GM12878 (cell line): Measurements from ENCODE around the gene IFRD2. TPM values are rescaled to one million over a fixed set of nuclear protein-coding genes. Genes with fewer than 3 reads are reported as not detected.

Experiments
- ATAC-seq: fragments of 200-7000 bp; cut with Tn5 transposase; 3 replicates; pipeline ENCODE4 v1.9.1; 2020; ENCODE audit warnings: mild to moderate bottlenecking, moderate library complexity
- BruUV-seq: library from RNA; stranded (reverse); fragments of 400-500 nt; replicated peaks from 2 replicates; lab custom pipeline; 2021; lab: Mats Ljungman, UMichigan
- CTCF ChIA-PET: fragments of 300-600 bp; sonication (Branson Sonifier 250); formaldehyde crosslinking; extraction: SDS; loops from one replicate; lab custom pipeline; 2021; ENCODE audit warnings: inconsistent platforms; lab: Yijun Ruan, JAX
- POLR2A ChIA-PET: fragments of 350-600 bp; formaldehyde crosslinking; extraction: SDS; loops from one replicate; lab custom pipeline; 2021; ENCODE audit warnings: inconsistent platforms; lab: Charles Lee
- RAD21 ChIA-PET: fragments of 300-600 bp; sonication (Branson Sonifier 250); formaldehyde crosslinking; loops from one replicate; lab custom pipeline; 2023; ENCODE audit warnings: antibody characterized with exemption; ENCODE audit not compliant: unreplicated experiment; lab: Charles Lee
- SMC1A ChIA-PET: fragments of 300-600 bp; sonication (Branson Sonifier 250); formaldehyde crosslinking; loops from one replicate; lab custom pipeline; 2023; ENCODE audit not compliant: unreplicated experiment, uncharacterized antibody; lab: Charles Lee
- DNase-seq: peaks from one replicate; pipeline ENCODE4 v3.0.0-alpha.2; 2011; ENCODE audit warnings: low read depth, low spot score
- FAIRE-seq: peaks from 3 replicates; lab custom pipeline; 2011; peaks lifted over from hg19 to GRCh38; lab: Jason Lieb, UNC
- H2AFZ ChIP-seq: 2 replicates; pipeline ENCODE4 v1.6.0; 2011; ENCODE audit warnings: low read depth, low read length, control low read depth; ENCODE audit not compliant: control insufficient read depth
- H3K27ac ChIP-seq: 2 replicates; pipeline ENCODE4 v1.5.1; 2011; ENCODE audit warnings: control low read depth; ENCODE audit not compliant: control insufficient read depth, insufficient read depth
- H3K27me3 ChIP-seq, 2 experiments: replicated peaks in 1 of 2; 2 replicates each; pipeline versions ENCODE4 v1.6.0 to v1.6.1; 2011; ENCODE audit warnings: low read length in 1 of 2; ENCODE audit not compliant: control insufficient read depth in 2 of 2, insufficient read depth in 2 of 2
- H3K36me3 ChIP-seq, 2 experiments: 2 replicates each; pipeline ENCODE4 v1.5.1; 2011; ENCODE audit warnings: low read length in 1 of 2; ENCODE audit not compliant: control insufficient read depth in 2 of 2, insufficient read depth in 2 of 2
- H3K4me1 ChIP-seq: 2 replicates; pipeline ENCODE4 v1.6.1; 2011; ENCODE audit warnings: mild to moderate bottlenecking, low read length, moderate library complexity, mixed read lengths; ENCODE audit not compliant: control insufficient read depth, insufficient read depth
- H3K4me2 ChIP-seq: 2 replicates; pipeline ENCODE4 v1.6.0; 2011; ENCODE audit warnings: control low read depth; ENCODE audit not compliant: control insufficient read depth, insufficient read depth
- H3K4me3 ChIP-seq: fragments of 200-600 bp; sonication (generic); 2 replicates; pipeline ENCODE4 v1.5.1; 2016
- H3K79me2 ChIP-seq: 2 replicates; pipeline ENCODE4 v1.6.0; 2011; ENCODE audit warnings: low read length; ENCODE audit not compliant: control insufficient read depth, insufficient read depth
- H3K9ac ChIP-seq: 2 replicates; pipeline ENCODE4 v1.8.0; 2011; ENCODE audit warnings: low read length, control low read depth, mixed read lengths; ENCODE audit not compliant: control insufficient read depth, insufficient read depth
- H3K9me3 ChIP-seq: replicated peaks from 3 replicates; pipeline ENCODE4 v1.5.1; 2011; ENCODE audit warnings: mild to moderate bottlenecking, low read length; ENCODE audit not compliant: control insufficient read depth, insufficient read depth
- H4K20me1 ChIP-seq: 2 replicates; pipeline ENCODE4 v1.6.0; 2011; ENCODE audit not compliant: control insufficient read depth, insufficient read depth
- BACH1 ChIP-seq: fragments of 450-650 bp; IDR thresholded peaks from 2 replicates; pipeline ENCODE4 v1.6.1; 2017; ENCODE audit warnings: mild to moderate bottlenecking, borderline replicate concordance
- BCL11A ChIP-seq: IDR thresholded peaks from 2 replicates; pipeline ENCODE4 v1.6.1; 2011; ENCODE audit warnings: low read depth, low read length
- CREB1 ChIP-seq: IDR thresholded peaks from 2 replicates; pipeline ENCODE4 v1.6.1; 2012; ENCODE audit warnings: low read depth, mild to moderate bottlenecking, inconsistent platforms
- DPF2 ChIP-seq: fragments of 450-650 bp; IDR thresholded peaks from 2 replicates; pipeline ENCODE4 v1.6.1; 2017; ENCODE audit warnings: mild to moderate bottlenecking
- GATAD2B ChIP-seq: fragments of 450-650 bp; conservative IDR thresholded peaks from 2 replicates; pipeline ENCODE4 v1.6.1; 2017; ENCODE audit warnings: low read depth, mild to moderate bottlenecking, moderate library complexity
- IKZF1 ChIP-seq: fragments of 450-650 bp; conservative IDR thresholded peaks from 2 replicates; pipeline ENCODE4 v1.6.1; 2017; ENCODE audit warnings: antibody characterized with exemption, mild to moderate bottlenecking
- JUND ChIP-seq: IDR thresholded peaks from 2 replicates; pipeline ENCODE4 v1.6.1; 2012; ENCODE audit warnings: low read depth, mild to moderate bottlenecking, low read length, improper control_type of control experiment, moderate library complexity
- NBN ChIP-seq: fragments of 450-650 bp; IDR thresholded peaks from 2 replicates; pipeline ENCODE4 v1.6.1; 2016
- NFXL1 ChIP-seq: fragments of 450-650 bp; IDR thresholded peaks from 2 replicates; pipeline ENCODE4 v1.6.1; 2017; ENCODE audit warnings: antibody characterized with exemption, mild to moderate bottlenecking, borderline replicate concordance
- NFYB ChIP-seq: IDR thresholded peaks from 2 replicates; pipeline ENCODE4 v1.6.1; 2011; ENCODE audit warnings: low read depth, mild to moderate bottlenecking, low read length, improper control_type of control experiment, moderate library complexity; ENCODE audit not compliant: insufficient read depth
- NR2F1 ChIP-seq: fragments of 450-650 bp; conservative IDR thresholded peaks from 2 replicates; pipeline ENCODE4 v1.6.1; 2017; ENCODE audit warnings: mild to moderate bottlenecking
- SIN3A ChIP-seq: IDR thresholded peaks from 2 replicates; pipeline ENCODE4 v1.6.1; 2012; ENCODE audit warnings: low read depth, low read length, improper control_type of control experiment
- ZNF622 ChIP-seq: fragments of 450-650 bp; IDR thresholded peaks from 2 replicates; pipeline ENCODE4 v1.6.1; 2017; ENCODE audit warnings: mild to moderate bottlenecking, inconsistent platforms
- WGBS: methylation state at CpG from one replicate; pipeline ENCODE4 v1.1.6; 2016; ENCODE audit warnings: low lambda C conversion rate; ENCODE audit not compliant: insufficient replicate concordance, insufficient coverage; ENCODE audit errors: missing lambda C conversion rate; 5-methylcytosine and 5-hydroxymethylcytosine counted together
- in situ Hi-C: fragments of 300-500 bp; cut with MboI; formaldehyde crosslinking; loops from 9 replicates; pipeline ENCODE4 v1.14.3; 2018; ENCODE audit warnings: mixed read lengths
- intact Hi-C: fragments of 100-400 bp; cut with micrococcal nuclease; formaldehyde crosslinking; loops from one replicate; pipeline ENCODE4 v1.14.2; 2022; ENCODE audit not compliant: unreplicated experiment
- polyA plus RNA-seq, 11 experiments: library from polyadenylated mRNA; depleted of rRNA in 4 of 11; unstranded in 6 of 11; stranded (reverse) in 5 of 11; fragments of >200 nt; fragmentation: Nextera tagmentation in 4 of 11; fragmentation: Illumina TruSeq in 1 of 11; extraction: Ambion mirVana in 4 of 11; extraction: Trizol in 1 of 11; gene quantifications; 1 replicate in 1 of 11; 2 replicates in 10 of 11; pipeline versions ENCODE4 v1.2.1 to v1.2.3, GENCODE V29; 2011 to 2016; ENCODE audit warnings: inconsistent platforms in 2 of 11, missing spikeins in 2 of 11, low read depth in 1 of 11
- total RNA-seq, 4 experiments: library from RNA; depleted of rRNA in 3 of 4; stranded (reverse); fragments of >200 nt in 3 of 4; fragmentation: Illumina TruSeq in 1 of 4; extraction: Trizol in 1 of 4; gene quantifications; 2 replicates each; pipeline versions ENCODE4 v1.2.1 to v1.2.3, GENCODE V29; 2013 to 2021
- TF ChIP-seq, protein P1 (sequence below): IDR thresholded peaks from 2 replicates; pipeline ENCODE4 v1.6.1; 2011; ENCODE audit warnings: low read depth, low read length, improper control_type of control experiment, borderline replicate concordance

The IFRD2 gene
- total and polyA plus RNA-seq, 10 of the 15 experiments (the other 5 are each of a cell fraction or from before 2014, with no cell fraction given): 19.1 to 153 (median 80.3) TPM

DNA sequence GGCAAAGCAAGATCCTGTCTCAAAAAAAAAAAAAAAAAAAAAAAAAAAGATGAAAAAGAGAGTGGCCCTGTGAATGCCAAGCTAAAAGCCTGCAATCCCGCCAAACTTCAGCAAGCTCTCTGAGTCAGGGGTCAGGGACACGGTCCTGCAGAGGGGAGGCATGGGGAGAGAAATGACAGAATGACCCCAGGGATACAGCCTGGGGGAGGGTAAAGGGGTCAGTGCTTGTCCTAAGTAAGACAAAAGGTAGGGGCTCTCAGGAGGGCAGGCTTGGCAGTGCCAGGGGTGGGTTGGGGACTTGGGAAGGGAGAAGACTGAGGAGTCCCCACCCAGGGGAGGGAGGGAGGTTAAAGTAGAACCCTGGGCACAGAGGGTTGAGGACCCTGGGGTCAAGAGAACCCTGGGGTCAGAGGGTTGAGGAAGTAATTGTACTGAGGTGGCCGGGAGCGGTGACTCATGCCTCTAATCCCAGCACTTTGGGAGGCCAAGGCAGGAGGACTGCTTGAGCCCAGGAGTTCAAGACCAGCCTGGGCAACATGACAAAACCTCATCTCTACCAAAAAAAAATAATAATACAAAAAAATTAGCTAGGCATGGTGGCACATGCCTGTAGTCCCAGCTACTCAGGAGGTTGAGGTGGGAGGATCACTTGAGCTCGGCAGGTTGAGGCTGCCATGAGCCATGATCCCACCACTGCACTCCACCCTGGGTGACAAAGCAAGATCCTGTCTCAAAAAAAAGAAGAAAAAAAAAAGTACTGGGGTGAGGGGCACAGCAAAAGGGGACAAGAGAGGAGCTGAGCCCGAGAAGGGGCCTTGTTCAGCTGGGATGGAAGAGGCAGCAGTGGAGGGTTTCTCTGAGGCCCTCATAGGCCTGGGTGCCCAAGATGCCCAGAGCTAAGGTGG, 28.5 kb downstream of the IFRD2 start:
- Histone ChIP-seq H3K4me2 (no peak overlapping the region), H3K9me3 (no peaks in the 10 kb centered on the region), H3K27ac (no peak overlapping the region), H2AFZ (no peak overlapping the region), H3K9ac (no peak overlapping the region), H4K20me1 (no peaks in the 10 kb centered on the region), H3K79me2 (no peaks in the 10 kb centered on the region), H3K27me3 (peaks cover 0 to 4% of the 10 kb centered on the region in 2 experiments; a peak in 1 of 4 replicates), H3K4me3 (no peak overlapping the region), H3K4me1 (peaks cover 14% of the 10 kb centered on the region), H3K36me3 (no peaks in the 10 kb centered on the region)
- in situ Hi-C loops: no loop called here
- WGBS: 21% methylated on average over 6 of the region's 6 CpGs
- no TSS peak for BruUV-seq
- SMC1A ChIA-PET: interaction anchor here (1.0 to 1.3 kb wide), 2 partner anchors 9 to 36 kb away, joined by 3 read pairs; no protein-coding TSS in a partner anchor
- CTCF ChIA-PET: interaction anchor here (1.0 to 7.9 kb wide), 3 partner anchors 17 to 69 kb away, joined by 3 to 43 read pairs (median 4); no protein-coding TSS in a partner anchor
- ATAC-seq (no peak), DNase-seq (no peak), FAIRE-seq (no peak)
- RAD21 ChIA-PET: interaction anchor here (1.7 kb wide), 1 partner anchor 17 kb away, joined by 5 read pairs; no protein-coding TSS in a partner anchor
- POLR2A ChIA-PET: interaction anchor here (0.6 kb wide), 1 partner anchor 103 kb away, joined by 4 read pairs; no protein-coding TSS in a partner anchor
- TF ChIP-seq NFXL1 (no peak), DPF2 (no peak), SIN3A (no peak), BCL11A (no peak), IKZF1 (no peak), NBN (no peak), CREB1 (no peak), GATAD2B (no peak), NFYB (no peak), JUND (no peak), NR2F1 (no peak), BACH1 (no peak), ZNF622 (no peak)
- TF ChIP-seq, protein P1, sequence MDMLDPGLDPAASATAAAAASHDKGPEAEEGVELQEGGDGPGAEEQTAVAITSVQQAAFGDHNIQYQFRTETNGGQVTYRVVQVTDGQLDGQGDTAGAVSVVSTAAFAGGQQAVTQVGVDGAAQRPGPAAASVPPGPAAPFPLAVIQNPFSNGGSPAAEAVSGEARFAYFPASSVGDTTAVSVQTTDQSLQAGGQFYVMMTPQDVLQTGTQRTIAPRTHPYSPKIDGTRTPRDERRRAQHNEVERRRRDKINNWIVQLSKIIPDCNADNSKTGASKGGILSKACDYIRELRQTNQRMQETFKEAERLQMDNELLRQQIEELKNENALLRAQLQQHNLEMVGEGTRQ: no peak
- intact Hi-C loops: no loop called here
